ENCODE measurements around the gene BACH2. TPM values are rescaled to one million over a fixed set of nuclear protein-coding genes. Genes with fewer than 3 reads are reported as not detected.
"Not testable (repeated sequence)": the region's sequence is repeated elsewhere in the genome, so short reads cannot be mapped to it uniquely, and the experiment has no call there.

BACH2 gene
- total RNA-seq, 1 donor from 2014 or later = 1.5 TPM

GRCh38 chr6:89916136-89916920, 380.3 kb downstream of the BACH2 start:
- DNase-seq (ENCODE audit: low read depth in 2 of 2) = no peak

GRCh38 chr6:89910902-89911240, 385.8 kb downstream of the BACH2 start:
- no peak for DNase-seq (ENCODE audit: low read depth in 2 of 2)

GRCh38 chr6:89910001-89910901, 386.4 kb downstream of the BACH2 start:
- DNase-seq (ENCODE audit: low read depth in 2 of 2) = not testable (repeated sequence)

GRCh38 chr6:89895276-89895874, 401.3 kb downstream of the BACH2 start:
- DNase-seq (ENCODE audit: low read depth in 2 of 2) = peak; percentile 35 to 69

- DNase-seq (ENCODE audit: low read depth in 2 of 2) = no peak
Observed at GRCh38 chr6:89894169-89894568, 402.5 kb downstream of the BACH2 start, which contains the start of gene GJA10. TSS of gene GJA10 (plus strand) at chr6:89894469. CDS start at chr6:89894469, 0 bp downstream.

GRCh38 chr6:89892577-89892976, 404.1 kb downstream of the BACH2 start:
- DNase-seq (ENCODE audit: low read depth in 2 of 2) = not testable (repeated sequence)

- DNase-seq (ENCODE audit: low read depth in 2 of 2) = not testable (repeated sequence)
Observed at GRCh38 chr6:89890845-89891528, 405.7 kb downstream of the BACH2 start.

- DNase-seq (ENCODE audit: low read depth in 2 of 2) = no peak
Observed at GRCh38 chr6:89888871-89889270, 407.8 kb downstream of the BACH2 start.

GRCh38 chr6:89888138-89888514, 408.5 kb downstream of the BACH2 start:
- no peak for DNase-seq (ENCODE audit: low read depth in 2 of 2)

- DNase-seq (ENCODE audit: low read depth in 2 of 2) = no peak
Observed at GRCh38 chr6:89887452-89888137, 409.0 kb downstream of the BACH2 start.

GRCh38 chr6:89886378-89887120, 410.1 kb downstream of the BACH2 start:
- DNase-seq (ENCODE audit: low read depth in 2 of 2) = no peak
